Activated naive CD4-positive, alpha-beta T cell treated with anti-CD3 and anti-CD28 coated beads for 36 hours (primary cell): Measurements from ENCODE around the gene PAOX. TPM values are rescaled to one million over a fixed set of nuclear protein-coding genes. Genes with fewer than 3 reads are reported as not detected.

Experiments used
- CTCF ChIA-PET: fragments of 350-600 bp; sonication (Branson Sonifier 250); formaldehyde crosslinking; loops from one replicate; lab custom pipeline; 2021; ENCODE audit warnings: antibody characterized with exemption; lab: Charles Lee
- DNase-seq: peaks from one replicate; pipeline ENCODE4 v3.0.0-alpha.2; 2020
- H3K27ac Mint-ChIP-seq: one replicate; pipeline ENCODE4 v1.8.0; 2021; ENCODE audit warnings: mild to moderate bottlenecking, mixed read lengths
- H3K27me3 Mint-ChIP-seq: one replicate; pipeline ENCODE4 v1.8.0; 2021; ENCODE audit warnings: low read depth, mixed read lengths
- H3K36me3 Mint-ChIP-seq: one replicate; pipeline ENCODE4 v1.8.0; 2021; ENCODE audit warnings: low read depth, mixed read lengths
- H3K4me1 Mint-ChIP-seq: one replicate; pipeline ENCODE4 v1.8.0; 2021; ENCODE audit warnings: low read depth, mixed read lengths
- H3K4me3 Mint-ChIP-seq: one replicate; pipeline ENCODE4 v1.8.0; 2021; ENCODE audit warnings: mild to moderate bottlenecking, moderate library complexity, mixed read lengths
- H3K9me3 Mint-ChIP-seq: one replicate; pipeline ENCODE4 v1.8.0; 2021; ENCODE audit warnings: mixed read lengths
- intact Hi-C: fragments of 100-400 bp; cut with micrococcal nuclease; formaldehyde crosslinking; loops from one replicate; pipeline ENCODE4 v1.15.1; 2023
- total RNA-seq, 2 experiments: library from RNA; stranded (reverse); gene quantifications; one replicate each; pipeline ENCODE4 v1.2.3, GENCODE V29; 2021

PAOX gene
- total RNA-seq, 2 experiments from 2014 or later: 4.4 to 5.0 TPM

DNA sequence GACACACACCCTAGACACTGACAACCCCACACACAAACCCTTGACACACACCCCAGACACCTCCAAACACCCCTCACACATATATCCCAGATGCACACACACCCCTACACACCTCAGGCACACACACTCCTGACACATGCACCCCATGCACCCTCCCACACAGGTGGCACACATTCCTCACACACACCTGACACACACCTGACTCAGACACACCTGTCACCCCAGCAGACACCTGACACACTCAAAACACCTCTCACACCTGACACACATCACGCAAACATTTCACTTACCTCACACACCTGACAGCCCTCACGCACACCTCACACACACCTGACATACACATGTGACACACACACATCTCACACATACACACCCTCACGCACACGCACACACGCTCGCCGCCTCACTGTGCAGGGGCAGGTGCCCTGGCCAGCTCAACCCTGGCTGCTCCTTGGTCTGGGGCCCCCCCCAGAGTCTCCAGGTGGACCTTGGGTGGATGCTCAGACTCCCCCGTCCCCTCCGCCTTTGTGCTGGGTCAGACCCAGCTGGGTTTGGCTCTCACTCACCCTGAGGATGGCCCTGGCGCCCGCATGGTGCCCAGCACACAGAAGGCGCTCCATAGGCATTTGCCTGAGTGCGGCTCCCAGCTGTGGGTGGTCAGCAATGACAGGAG, 39.2 kb upstream of the PAOX start:
- intact Hi-C loops: no loop called here
- no peaks in the 10 kb centered on the region for H3K36me3 Mint-ChIP-seq
- H3K27ac Mint-ChIP-seq: no peak overlapping the region
- H3K4me3 Mint-ChIP-seq: no peak overlapping the region
- no peak for DNase-seq
- CTCF ChIA-PET: interaction anchor here (0.7 kb wide), 1 partner anchor 23 kb away, joined by 3 read pairs; no protein-coding TSS in a partner anchor
- no peaks in the 10 kb centered on the region for H3K9me3 Mint-ChIP-seq
- peaks cover 14% of the 10 kb centered on the region for H3K27me3 Mint-ChIP-seq
- peaks cover 3% of the 10 kb centered on the region for H3K4me1 Mint-ChIP-seq

DNA sequence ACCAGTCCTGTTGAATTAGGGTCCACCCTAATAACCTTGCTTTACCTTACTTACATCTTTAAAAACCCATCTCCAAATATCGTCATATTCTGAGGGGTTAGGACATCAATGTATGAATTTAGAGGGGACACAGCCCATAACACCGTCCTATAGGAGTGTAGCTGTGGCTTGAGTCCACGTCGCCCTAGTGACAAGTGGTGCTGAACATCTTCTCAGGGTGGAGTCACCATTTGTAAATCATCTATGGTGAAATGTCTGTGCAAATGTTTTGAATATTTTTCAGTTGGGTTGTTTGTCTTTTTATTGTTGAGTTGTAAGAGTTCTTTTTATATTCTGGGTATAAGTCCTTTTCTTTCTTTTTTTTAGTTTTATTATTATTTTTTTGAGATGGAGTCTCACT, 37.1 kb upstream of the PAOX start:
- no peak overlapping the region for H3K27ac Mint-ChIP-seq
- H3K36me3 Mint-ChIP-seq: no peaks in the 10 kb centered on the region
- intact Hi-C loops: no loop called here
- no peaks in the 10 kb centered on the region for H3K9me3 Mint-ChIP-seq
- no peak overlapping the region for H3K4me3 Mint-ChIP-seq
- peaks cover 19% of the 10 kb centered on the region for H3K27me3 Mint-ChIP-seq
- no peak for DNase-seq
- H3K4me1 Mint-ChIP-seq: no peaks in the 10 kb centered on the region
- CTCF ChIA-PET: interaction anchor here (0.7 to 1.2 kb wide), 2 partner anchors 12 to 13 kb away, joined by 3 read pairs; no protein-coding TSS in a partner anchor

DNA sequence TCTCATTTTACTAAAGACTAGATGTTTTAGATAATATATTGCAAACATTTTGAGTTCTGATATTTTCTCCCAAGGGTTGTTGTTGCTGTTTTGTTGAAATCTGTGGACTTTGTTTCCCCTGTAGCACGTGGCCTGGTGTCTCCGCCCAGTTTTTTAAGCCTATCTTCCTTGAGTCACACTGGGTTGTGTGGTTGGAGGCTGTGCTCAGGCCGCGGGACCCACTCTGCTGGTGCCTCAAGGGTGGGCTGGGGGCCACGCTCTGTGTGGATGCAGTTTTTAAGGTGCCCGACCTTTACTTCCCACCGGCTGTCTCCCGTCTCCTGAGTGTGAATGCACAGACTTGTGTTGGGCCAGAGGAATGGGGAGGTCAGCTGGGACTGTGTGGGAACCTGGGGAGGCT, 36.1 kb upstream of the PAOX start:
- CTCF ChIA-PET: interaction anchor here (1.2 to 1.8 kb wide), 2 partner anchors 11 to 14 kb away, joined by 3 to 5 read pairs; no protein-coding TSS in a partner anchor
- intact Hi-C loops: no loop called here
- Mint-ChIP-seq H3K4me1 (no peaks in the 10 kb centered on the region), H3K27me3 (peaks cover 19% of the 10 kb centered on the region), H3K36me3 (no peaks in the 10 kb centered on the region), H3K9me3 (no peaks in the 10 kb centered on the region), H3K4me3 (no peak overlapping the region), H3K27ac (no peak overlapping the region)
- no peak for DNase-seq

DNA sequence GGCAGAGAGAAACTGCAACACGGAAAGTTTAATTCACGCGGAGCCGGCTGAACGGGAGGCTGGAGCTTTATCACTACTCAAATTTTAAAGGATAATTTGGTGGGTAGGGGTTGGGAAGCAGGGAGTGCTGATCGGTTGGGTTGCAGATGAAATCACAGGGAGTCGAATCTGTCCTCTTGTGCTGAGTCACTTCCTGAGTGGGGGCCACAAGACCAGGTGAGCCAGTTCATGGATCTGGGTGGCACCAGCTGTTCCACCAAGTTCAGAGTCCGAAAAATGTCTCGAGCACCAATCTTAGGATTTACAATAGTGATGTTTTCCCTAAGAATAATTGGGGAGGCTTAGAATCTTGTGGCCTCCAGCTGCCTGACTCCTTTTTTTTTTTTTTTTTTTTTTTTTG, 35.5 kb upstream of the PAOX start:
- Mint-ChIP-seq H3K27me3 (peaks cover 19% of the 10 kb centered on the region), H3K4me1 (no peaks in the 10 kb centered on the region), H3K4me3 (no peak overlapping the region), H3K36me3 (no peaks in the 10 kb centered on the region), H3K27ac (no peak overlapping the region), H3K9me3 (no peaks in the 10 kb centered on the region)
- DNase-seq: no peak
- CTCF ChIA-PET: interaction anchor here (1.5 to 1.8 kb wide), 2 partner anchors 10 to 14 kb away, joined by 4 to 5 read pairs; no protein-coding TSS in a partner anchor
- intact Hi-C loops: no loop called here

DNA sequence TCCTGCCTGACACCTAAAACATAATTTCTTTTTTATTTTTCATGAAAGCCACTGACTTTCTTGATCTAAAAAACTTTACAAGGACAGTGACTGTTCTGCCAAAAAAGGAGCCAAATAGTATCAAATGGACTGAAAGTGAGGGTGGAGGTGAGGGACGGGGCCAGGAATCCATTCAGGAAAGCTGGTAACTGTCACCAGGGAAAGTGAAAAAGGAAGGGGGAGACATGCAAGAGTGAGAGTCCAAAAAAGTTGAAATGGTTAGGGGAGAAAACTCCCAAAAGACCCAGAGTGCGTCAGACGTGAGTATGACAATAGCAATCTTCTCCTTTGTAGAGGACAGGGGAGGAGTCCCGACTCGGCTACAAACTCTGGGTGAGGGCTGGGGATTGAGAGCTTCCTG, 34.8 kb upstream of the PAOX start:
- Mint-ChIP-seq H3K9me3 (no peaks in the 10 kb centered on the region), H3K4me3 (no peak overlapping the region), H3K27me3 (peaks cover 21% of the 10 kb centered on the region), H3K4me1 (peaks cover 1% of the 10 kb centered on the region), H3K36me3 (no peaks in the 10 kb centered on the region), H3K27ac (no peak overlapping the region)
- intact Hi-C loops: no loop called here
- CTCF ChIA-PET: interaction anchor here (1.5 to 1.8 kb wide), 2 partner anchors 9 to 15 kb away, joined by 4 to 5 read pairs; no protein-coding TSS in a partner anchor
- no peak for DNase-seq

DNA sequence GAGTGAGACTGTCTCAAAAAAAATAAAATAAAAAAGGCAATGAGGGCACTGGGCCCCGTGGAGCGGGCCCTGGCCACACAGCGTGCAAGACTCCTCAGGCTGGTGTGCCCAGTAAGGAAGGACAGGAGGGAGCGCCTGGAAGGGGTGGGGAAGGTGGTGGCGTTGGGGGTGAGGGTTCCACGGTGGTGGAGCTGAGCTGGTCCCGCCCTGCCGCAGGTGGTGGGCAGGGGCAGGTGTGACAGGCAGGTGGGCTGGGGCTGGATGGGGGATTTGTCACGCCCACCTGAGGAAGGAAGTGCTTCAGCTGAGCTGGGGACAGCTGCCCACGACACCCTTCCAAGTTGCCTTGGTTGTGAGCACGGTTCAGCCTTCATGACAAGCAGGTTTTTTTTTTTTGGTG, 32.6 kb upstream of the PAOX start:
- no peak for DNase-seq
- H3K4me1 Mint-ChIP-seq: peaks cover 2% of the 10 kb centered on the region
- H3K36me3 Mint-ChIP-seq: no peaks in the 10 kb centered on the region
- no peaks in the 10 kb centered on the region for H3K9me3 Mint-ChIP-seq
- H3K27ac Mint-ChIP-seq: no peak overlapping the region
- CTCF ChIA-PET: interaction anchor here (1.0 kb wide), 1 partner anchor 39 kb away, joined by 3 read pairs; no protein-coding TSS in a partner anchor
- intact Hi-C loops: no loop called here
- peaks cover 23% of the 10 kb centered on the region for H3K27me3 Mint-ChIP-seq
- H3K4me3 Mint-ChIP-seq: no peak overlapping the region

DNA sequence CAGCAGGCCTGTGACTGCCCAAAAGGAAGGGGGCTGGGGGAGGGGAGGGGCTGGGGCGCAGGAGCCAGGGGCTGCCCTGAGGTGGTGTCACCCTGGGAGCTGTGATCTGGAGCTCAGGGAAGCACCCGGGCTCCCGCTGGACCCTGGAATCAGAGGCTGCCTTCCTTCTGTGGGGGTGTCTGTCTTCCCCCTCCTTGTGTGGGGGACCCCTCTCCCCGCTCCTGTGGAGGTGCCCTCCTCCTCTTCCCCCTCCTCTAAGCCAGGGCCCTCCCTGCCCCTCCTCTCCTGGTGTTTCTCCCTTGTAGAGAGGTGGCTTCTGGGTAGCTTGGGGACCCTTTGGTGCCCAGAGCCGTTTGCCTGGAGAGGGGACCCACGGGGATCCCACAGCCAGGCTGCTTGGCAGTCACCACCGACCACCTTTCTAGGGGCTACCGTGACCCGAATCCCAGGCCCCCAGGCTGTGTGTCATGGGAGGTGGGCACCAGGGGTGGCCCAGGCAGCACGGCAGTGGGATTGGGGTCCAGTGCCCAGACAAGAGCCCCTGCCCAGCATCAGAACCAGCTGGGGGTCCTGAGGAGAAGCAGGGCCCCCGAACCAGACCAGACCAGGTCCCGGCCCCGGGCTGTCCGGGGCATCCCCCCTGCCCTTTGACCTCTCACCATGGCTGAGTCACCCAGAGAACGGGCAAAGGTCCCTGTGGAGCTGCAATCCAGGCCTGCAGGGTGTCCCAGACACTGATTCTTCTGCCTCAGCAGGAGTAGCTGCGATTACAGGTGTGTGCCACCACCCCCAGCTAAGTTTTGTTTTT, 31.1 kb upstream of the PAOX start:
- no peak overlapping the region for H3K27ac Mint-ChIP-seq
- DNase-seq: no peak
- no peak overlapping the region for H3K4me3 Mint-ChIP-seq
- H3K36me3 Mint-ChIP-seq: no peaks in the 10 kb centered on the region
- H3K27me3 Mint-ChIP-seq: peaks cover 19% of the 10 kb centered on the region
- no peaks in the 10 kb centered on the region for H3K9me3 Mint-ChIP-seq
- H3K4me1 Mint-ChIP-seq: peaks cover 2% of the 10 kb centered on the region
- CTCF ChIA-PET: no interaction called here
- intact Hi-C loops: no loop called here

DNA sequence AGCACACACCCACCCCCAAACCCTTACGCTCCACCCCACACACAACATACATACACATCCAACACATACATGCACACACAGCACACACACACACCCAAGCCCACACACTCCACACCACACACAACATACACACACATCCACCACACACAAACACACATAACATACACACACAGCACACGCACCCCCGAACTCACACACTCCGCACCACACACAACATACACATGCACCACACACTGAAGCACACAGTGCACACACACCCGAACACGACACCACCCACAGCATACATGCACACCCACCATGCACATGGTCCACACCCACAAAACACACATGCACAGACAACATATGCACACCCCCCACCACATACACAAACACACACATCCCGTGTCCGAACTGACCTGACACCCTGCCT, 29.9 kb upstream of the PAOX start:
- CTCF ChIA-PET: no interaction called here
- Mint-ChIP-seq H3K4me1 (peaks cover 2% of the 10 kb centered on the region), H3K27me3 (peaks cover 13% of the 10 kb centered on the region), H3K4me3 (no peak overlapping the region), H3K27ac (no peak overlapping the region), H3K36me3 (no peaks in the 10 kb centered on the region), H3K9me3 (no peaks in the 10 kb centered on the region)
- intact Hi-C loops: no loop called here
- DNase-seq: no peak

DNA sequence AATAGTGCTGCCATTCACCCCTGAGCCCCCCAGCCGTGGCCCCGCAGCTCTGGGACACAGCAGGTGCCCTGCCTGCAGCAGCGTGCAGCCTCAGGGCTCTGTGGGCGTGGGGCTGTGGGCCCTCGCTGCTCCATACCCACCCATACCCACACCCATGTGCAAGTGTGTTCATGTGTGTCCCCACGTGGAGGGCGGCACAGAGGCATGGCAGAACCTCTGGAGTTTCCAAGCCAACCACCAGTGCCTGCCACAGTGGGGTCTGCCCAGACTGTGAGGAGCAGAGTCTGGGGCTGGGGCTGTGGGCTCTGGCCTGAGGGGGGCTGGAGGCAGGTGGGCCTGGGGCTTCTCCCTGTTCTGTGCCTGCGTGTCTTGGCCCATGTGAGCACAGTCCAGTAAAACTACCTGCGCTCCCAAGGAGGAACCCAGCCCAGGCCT, 29.5 kb upstream of the PAOX start:
- Mint-ChIP-seq H3K27ac (no peak overlapping the region), H3K9me3 (no peaks in the 10 kb centered on the region), H3K4me3 (no peak overlapping the region), H3K27me3 (peaks cover 10% of the 10 kb centered on the region), H3K4me1 (peaks cover 2% of the 10 kb centered on the region), H3K36me3 (no peaks in the 10 kb centered on the region)
- intact Hi-C loops: no loop called here
- CTCF ChIA-PET: no interaction called here
- no peak for DNase-seq

DNA sequence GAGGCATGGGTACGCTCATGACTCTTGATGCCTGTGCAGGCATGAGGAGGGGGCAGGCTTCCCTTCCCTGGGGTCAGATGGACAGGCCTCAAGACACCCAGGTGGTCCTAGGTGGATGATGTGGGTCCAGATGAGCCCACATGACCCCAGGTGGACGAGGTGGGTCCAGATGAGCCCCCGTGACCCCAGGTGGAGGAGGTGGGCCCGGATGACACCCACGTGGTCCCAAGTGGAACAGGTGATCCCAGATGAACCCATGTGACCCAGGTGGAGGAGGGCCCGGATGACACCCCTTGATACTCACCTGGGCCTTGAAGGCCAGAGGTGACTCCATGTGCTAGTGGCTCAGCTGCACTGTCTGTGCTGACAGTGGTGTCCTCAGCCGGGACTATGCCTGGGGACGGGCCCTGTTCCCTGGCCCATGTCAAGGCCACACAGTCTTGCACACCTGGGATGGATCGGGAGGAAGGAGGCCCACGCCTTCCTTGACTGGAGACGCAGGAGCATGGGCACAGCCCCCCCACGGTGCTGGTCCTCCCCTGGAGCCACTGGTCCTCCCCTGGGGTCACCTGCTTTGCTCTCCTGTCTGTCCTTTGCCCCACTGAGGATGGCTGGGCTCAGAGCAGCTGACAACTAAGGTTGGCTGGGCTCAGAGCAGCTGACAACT, 28.6 kb upstream of the PAOX start:
- Mint-ChIP-seq H3K4me3 (no peak overlapping the region), H3K4me1 (peaks cover 2% of the 10 kb centered on the region), H3K27ac (no peak overlapping the region), H3K36me3 (no peaks in the 10 kb centered on the region), H3K9me3 (no peaks in the 10 kb centered on the region), H3K27me3 (peaks cover 9% of the 10 kb centered on the region)
- no peak for DNase-seq
- intact Hi-C loops: no loop called here
- CTCF ChIA-PET: no interaction called here

DNA sequence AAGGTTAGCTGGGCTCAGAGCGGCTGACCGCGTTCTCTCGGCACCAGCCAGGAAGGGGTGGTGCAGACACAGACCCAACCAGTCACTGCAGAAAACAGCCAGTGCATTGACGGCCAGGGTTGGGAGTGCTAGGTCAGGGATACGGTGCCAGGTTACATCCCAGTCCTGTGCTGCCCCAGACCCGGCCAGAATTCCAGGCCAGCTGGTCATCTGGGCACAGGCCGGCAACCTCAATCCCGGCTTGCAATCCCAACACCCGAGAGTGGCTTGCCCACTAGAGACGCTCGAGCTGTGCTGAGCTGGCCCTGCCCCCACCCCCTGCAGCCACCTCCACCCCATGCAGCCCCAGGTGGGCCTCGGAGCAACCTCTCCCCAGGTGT, 28.1 kb upstream of the PAOX start:
- intact Hi-C loops: no loop called here
- Mint-ChIP-seq H3K27me3 (peaks cover 4% of the 10 kb centered on the region), H3K36me3 (no peaks in the 10 kb centered on the region), H3K9me3 (no peaks in the 10 kb centered on the region), H3K4me3 (no peak overlapping the region), H3K27ac (no peak overlapping the region), H3K4me1 (peaks cover 2% of the 10 kb centered on the region)
- no peak for DNase-seq
- CTCF ChIA-PET: no interaction called here
